Measurements from ENCODE around the gene SPNS3.

SPNS3 gene

GRCh38 chr17:4509401-4509800 is 75.7 kb downstream of the SPNS3 start:
- DNase-seq (ENCODE audit: low read depth, low spot score) = no peak

DNA sequence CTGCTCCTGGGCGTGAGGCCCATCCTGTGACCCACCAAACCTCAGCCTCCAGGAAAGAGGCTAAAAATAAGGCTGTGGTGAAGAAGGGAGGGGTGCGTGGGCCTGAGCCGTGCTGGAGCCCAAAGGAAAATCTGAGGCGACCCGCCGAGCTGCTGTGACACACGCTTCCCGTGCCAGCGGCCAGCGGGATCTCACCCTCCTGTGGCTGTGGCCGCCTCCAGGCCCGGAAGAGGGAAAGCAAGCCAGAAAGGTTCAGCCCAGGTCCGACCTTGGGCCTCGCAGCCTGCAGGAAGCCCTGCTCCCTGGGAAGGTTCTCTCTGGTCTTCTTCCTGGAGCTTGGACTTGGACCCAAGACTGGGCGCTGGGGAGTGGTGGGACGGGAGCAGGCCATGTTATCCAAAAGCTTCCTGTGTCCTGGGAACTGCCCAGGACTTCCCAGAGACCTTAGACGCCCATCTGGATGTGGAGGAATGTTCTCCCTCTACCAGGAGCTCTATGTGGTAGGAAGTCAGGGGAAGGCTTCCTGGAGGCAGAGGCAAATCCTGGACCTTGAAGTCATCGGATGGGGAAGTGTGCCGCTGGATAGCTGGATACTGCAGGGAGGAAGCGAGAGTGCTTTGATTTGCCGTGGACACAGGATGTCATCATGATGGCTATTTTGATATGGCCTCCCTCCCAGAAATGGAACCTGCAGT is 76.3 kb downstream of the SPNS3 start:
- no peak for DNase-seq (ENCODE audit: low read depth, low spot score)

DNA sequence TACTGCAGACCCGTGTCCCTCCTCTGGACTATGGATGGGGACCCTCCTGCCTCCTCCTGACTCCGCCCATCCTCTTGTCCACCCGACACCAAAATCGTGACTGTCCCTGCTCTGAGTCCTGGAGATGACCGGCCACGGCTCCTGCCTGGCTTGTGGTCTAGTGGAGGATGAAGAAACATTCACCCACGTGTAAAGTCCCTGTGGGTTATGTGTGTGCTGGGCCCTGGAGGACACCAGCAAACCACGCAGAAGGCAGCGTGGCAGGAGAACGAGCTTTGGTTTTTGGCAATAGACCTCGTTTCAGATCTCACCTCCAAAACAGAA is 76.8 kb downstream of the SPNS3 start:
- no peak for DNase-seq (ENCODE audit: low read depth, low spot score)

DNA sequence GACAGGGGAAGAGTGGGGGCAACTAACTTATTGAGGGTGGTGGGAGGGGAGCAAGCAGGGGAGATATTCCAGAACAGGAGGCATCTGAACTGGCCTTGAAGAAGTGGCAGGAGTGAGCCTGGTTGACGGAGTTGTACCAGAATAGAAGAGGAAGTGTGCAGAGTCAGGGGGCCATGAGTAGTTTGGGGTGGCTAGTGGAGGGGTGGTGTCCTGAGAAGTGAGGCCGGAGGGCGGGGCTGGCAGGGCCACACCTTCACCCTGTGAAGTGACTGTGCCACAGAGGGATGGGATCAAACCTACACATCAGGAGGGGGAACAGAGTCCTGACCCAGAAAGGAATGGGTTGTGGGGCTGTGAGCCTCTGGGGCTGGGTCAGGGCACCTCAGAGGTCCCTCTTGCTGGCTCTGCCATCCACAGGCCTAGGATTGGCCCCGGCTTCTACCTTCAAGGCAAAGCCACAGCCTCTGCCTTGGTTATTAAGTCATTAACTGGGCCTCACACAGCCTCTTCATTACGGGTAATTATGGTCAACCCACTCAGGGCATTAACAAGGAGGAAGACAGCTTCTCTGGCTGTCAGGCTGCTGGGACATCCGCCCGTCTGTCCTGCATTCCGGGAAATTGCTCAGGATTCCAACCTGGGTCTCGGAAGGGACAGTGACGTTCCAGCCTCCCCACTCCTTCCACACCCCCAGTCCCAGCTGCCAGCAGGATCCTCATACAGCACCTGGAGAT is 77.6 kb downstream of the SPNS3 start:
- DNase-seq (ENCODE audit: low read depth, low spot score) = no peak

DNA sequence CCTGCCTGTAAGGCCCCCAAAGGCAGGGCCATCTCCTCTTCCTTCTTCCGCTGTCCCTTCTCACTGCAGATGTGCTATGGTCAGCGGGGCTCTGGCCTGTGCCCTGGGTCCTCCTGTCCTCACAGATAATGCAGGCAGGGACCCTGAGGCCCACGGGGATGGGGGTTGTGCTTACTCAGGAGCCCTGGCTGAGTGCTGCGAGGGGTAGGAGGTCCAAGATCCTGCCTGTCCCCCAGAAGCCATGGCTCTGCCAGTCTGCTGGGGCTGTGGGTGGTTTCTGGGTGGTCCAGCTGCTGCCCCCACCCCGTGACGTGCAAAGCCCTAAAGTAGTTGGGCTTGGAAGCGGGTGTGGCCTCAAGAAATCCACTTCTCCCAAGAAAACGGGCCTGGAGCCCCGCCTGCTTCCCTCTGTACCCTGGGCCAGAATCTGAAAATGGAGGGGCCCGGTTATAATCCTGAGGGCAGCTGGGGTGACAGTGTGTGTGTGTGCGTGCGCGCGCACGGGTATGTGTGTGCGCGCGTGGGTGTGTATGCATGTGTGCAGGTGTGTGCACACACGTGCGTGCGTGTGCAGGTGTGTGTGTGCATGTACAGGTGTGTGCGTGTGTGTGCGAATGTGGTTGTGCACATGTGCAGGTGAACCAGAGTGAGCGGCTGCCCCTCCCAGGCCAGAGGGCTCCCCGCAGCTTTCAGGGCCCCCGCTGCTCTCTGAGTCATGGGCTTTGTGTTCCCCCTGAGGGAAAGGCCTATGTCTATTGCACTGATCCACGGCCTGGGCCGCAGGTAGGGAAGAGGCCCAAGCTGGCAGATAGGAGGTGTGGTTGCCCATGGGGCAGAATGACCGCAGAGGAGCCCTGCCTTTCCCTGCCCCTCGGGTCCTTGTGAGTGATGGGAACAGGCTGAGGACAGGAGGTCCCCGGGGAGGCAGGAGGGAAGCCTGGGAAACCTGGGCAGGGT is 78.7 kb downstream of the SPNS3 start:
- no peak for DNase-seq (ENCODE audit: low read depth, low spot score)

- no peak for DNase-seq (ENCODE audit: low read depth, low spot score)
Measured at GRCh38 chr17:4513113-4514032, 79.6 kb downstream of the SPNS3 start.

- DNase-seq (ENCODE audit: low read depth, low spot score) = no peak
Measured at GRCh38 chr17:4514206-4514605, 80.5 kb downstream of the SPNS3 start.

DNA sequence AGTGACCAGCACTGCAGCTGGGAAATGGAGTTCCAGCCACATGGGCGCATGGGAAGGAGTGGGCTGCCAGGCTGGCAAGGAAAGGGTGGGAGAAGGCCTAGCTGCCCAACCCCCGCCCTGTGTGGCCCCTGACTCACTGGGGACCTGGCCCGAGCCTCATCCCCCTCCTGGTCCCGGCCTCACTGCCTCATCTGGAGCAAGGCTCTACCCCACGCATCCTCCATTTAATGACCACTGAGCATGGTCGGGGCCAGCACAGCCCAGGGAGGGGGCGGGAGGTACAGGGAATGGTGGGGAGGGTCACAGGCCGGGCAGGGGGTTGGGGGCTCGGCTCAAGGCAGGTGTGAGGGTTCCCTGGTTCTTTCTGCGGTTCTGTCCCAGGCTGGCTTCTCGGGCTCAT is 81.0 kb downstream of the SPNS3 start:
- no peak for DNase-seq (ENCODE audit: low read depth, low spot score)

GRCh38 chr17:4515501-4515900 is 81.8 kb downstream of the SPNS3 start:
- DNase-seq (ENCODE audit: low read depth, low spot score) = no peak

DNA sequence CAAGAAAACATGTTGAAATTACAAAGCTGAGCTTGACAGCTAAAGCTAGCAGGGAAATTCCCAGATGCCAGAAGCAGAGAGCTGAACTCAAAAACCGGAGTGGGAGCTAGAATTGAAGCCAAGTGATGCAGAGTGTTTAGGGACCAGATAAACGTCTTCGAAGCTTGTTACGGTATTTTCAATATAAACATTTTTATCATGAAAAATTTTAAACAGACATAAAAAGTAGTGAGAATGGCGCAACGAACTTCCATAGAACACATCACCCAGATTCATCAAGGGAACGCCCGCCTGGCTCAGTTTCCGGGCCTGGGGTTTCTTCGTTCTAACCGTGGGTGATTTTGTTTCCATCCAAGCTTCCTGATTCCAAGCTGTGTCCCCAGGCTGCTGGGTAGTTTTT is 83.0 kb downstream of the SPNS3 start:
- DNase-seq (ENCODE audit: low read depth, low spot score) = no peak

DNA sequence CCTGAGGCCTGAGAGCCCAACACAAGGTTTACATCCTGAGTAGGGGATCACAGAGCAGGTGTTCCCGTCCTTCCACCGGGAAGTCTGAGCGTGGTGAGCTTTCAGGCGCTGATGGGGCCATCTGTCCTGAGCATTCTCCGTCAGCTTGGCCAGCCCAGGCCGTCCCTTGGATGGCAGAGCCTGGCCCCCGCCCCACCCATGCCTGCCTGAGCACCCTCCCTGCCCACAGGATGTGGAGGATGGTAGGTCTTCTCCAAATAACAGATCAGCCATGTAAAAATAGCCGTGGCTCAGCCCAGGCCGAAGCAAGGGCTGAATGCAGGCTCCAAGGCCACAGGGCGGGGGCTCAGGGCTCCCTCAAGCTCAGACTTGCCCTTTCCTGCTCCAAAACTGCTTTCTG is 85.2 kb downstream of the SPNS3 start:
- no peak for DNase-seq (ENCODE audit: low read depth, low spot score)

GRCh38 chr17:4519361-4519788 is 85.6 kb downstream of the SPNS3 start:
- no peak for DNase-seq (ENCODE audit: low read depth, low spot score)

GRCh38 chr17:4520060-4520893 is 86.5 kb downstream of the SPNS3 start:
- no peak for DNase-seq (ENCODE audit: low read depth, low spot score)

DNA sequence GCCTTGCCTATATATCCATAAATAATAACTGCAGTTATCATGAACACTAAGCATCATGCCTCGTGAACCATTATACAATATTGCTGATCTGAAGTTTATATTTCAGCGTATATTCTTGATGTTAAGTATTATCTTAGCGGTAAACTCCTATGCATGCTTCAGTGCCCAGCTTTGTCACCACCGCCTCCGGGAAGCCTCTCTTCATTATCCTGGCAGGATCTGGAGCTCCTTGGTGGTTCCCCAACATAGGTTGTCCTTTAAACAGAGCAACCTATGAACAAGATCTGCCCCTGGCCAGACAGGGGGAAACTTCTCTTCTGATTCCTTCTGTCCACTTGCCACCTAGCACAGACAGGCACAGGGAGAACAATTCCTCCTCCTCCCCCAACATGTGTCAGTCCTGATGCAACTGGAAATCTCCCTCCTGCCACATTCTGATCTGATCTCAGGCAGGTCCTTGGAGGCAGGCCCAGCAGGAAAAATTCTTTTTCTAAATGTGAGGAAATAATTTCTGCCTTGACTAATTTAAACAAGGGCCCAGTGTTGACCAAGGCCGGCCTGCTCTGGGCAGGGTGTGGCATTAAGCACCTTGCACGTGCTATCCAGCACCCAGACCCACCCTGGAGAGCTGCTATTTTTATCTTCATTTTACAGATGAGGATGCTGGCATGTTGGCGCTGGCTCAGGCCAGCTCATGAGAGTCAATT is 87.3 kb downstream of the SPNS3 start:
- no peak for DNase-seq (ENCODE audit: low read depth, low spot score)

DNA sequence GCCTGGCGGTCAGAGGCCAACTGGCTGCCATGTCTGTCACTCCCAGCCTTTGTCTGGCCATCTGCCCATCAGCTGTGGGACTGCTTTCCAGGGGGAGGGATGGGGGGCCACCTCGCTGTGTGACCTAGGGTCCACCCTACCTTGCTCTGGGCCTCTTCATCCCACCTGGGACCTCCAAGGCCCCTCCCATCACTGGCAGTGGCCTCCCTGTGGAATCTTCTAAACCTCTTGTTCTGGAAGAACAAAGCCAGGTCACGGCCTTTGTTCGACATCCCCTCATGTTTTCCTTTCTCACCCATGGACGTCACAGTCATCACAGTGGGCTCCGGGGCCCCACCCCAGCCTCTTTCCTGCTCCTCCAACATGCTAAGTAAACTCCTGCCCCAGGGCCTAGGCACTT is 88.9 kb downstream of the SPNS3 start:
- no peak for DNase-seq (ENCODE audit: low read depth, low spot score)

DNA sequence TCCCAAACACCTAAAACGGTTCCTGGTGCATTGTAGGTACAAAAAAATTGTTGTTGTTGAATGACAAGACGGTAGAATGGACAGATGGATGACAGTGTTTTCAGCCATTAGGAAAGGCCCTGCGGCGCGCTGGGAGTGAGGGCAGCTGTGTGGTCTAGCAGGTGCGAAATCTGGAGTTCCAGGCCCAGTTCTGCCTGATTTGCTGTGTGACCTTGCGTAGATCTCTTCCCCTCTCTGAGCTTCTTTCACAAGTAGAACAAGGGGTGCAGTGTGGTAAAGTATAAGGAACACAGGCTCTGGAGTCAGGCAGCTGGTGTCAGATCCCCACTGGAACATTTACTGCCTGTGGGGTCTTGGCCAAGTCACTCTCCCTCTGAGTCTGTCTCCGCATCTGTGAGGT is 90.2 kb downstream of the SPNS3 start:
- no peak for DNase-seq (ENCODE audit: low read depth, low spot score)

- DNase-seq (ENCODE audit: low read depth, low spot score) = no peak
Measured at GRCh38 chr17:4525691-4526397, 92.1 kb downstream of the SPNS3 start.

- DNase-seq (ENCODE audit: low read depth, low spot score) = no peak
Measured at GRCh38 chr17:4527134-4527533, 93.4 kb downstream of the SPNS3 start.

DNA sequence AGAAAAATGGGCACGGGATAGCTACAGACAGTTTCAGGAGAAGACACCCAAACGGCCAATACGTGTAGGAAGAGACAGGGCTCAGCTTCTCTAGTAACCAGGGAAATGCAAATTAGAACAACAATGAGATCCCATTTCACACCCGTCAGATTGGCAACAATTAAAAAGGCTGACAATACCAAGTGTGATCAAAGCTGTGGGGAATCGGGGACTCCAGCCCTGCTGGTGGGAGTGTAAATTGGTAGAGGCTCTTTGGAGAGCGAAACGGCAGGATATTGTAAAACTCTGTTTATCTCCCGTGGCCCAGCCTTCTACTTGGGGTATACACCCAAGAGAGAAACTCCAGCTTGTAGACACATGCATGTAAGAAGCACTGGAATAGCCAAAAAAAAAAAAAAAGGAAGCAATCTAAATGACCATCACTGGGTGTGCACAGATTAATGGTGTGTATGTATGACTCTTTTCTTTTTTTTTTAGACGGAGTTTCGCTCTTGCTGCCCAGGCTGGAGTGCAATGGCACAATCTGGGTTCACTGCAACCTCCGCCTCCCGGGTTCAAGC is 93.9 kb downstream of the SPNS3 start:
- no peak for DNase-seq (ENCODE audit: low read depth, low spot score)
